HEK293 (cell line): ENCODE data around the gene PRICKLE3.

ENCODE experiments used
- CTCF ChIA-PET: fragments of 350-600 bp; formaldehyde crosslinking; extraction: SDS; loops from one replicate; lab custom pipeline; 2021; ENCODE audit warnings: antibody characterized with exemption; lab: Yijun Ruan, JAX
- POLR2A ChIA-PET: fragments of 300-600 bp; formaldehyde crosslinking; extraction: SDS; loops from one replicate; lab custom pipeline; 2020; ENCODE audit warnings: antibody characterized with exemption, inconsistent platforms; lab: Yijun Ruan, JAX
- H3K27ac ChIP-seq: fragments of 200-500 bp; sonication (Bioruptor generic); 2 replicates; pipeline ENCODE4 v1.5.1; 2014; ENCODE audit warnings: low read depth, low read length, control low read depth, inconsistent platforms; ENCODE audit errors: extremely low read depth
- H3K36me3 ChIP-seq, 2 experiments: fragments of 200-500 bp in 1 of 2; sonication (Bioruptor generic) in 1 of 2; 1 replicate in 1 of 2; 2 replicates in 1 of 2; pipeline ENCODE4 v1.5.1; 2014 to 2017; ENCODE audit warnings: inconsistent platforms in 2 of 2, low read length in 2 of 2; ENCODE audit not compliant: control insufficient read depth in 2 of 2, insufficient read depth in 1 of 2
- H3K4me1 ChIP-seq: fragments of 200-500 bp; sonication (Bioruptor generic); 2 replicates; pipeline ENCODE4 v1.5.1; 2014; ENCODE audit warnings: mild to moderate bottlenecking, low read length, inconsistent platforms; ENCODE audit not compliant: control insufficient read depth, insufficient read depth
- H3K4me3 ChIP-seq: 2 replicates; pipeline ENCODE4 v1.5.1; 2011; ENCODE audit warnings: low read depth, mild to moderate bottlenecking, control low read depth, low read length, moderate library complexity
- H3K9me3 ChIP-seq: fragments of 200-500 bp; sonication (Bioruptor generic); 2 replicates; pipeline ENCODE4 v1.5.1; 2014; ENCODE audit warnings: low read depth, low read length, inconsistent platforms; ENCODE audit not compliant: control insufficient read depth, insufficient read depth
- HIC1 ChIP-seq: fragments of 450-650 bp; formaldehyde crosslinking; IDR thresholded peaks from 2 replicates; pipeline ENCODE4 v1.5.1; 2016; ENCODE audit warnings: missing biosample characterization, missing genetic modification characterization
- IKZF3 ChIP-seq: fragments of 450-650 bp; IDR thresholded peaks from 2 replicates; pipeline ENCODE4 v1.5.0; 2018; ENCODE audit warnings: missing biosample characterization, mild to moderate bottlenecking, missing genetic modification characterization, moderate library complexity
- OVOL3 ChIP-seq: fragments of 450-650 bp; formaldehyde crosslinking; IDR thresholded peaks from 2 replicates; pipeline ENCODE4 v1.5.1; 2016; ENCODE audit warnings: missing biosample characterization, missing genetic modification characterization
- PATZ1 ChIP-seq: fragments of 450-650 bp; formaldehyde crosslinking; IDR thresholded peaks from 2 replicates; pipeline ENCODE4 v1.5.1; 2016; ENCODE audit warnings: missing biosample characterization, missing genetic modification characterization
- PRDM2 ChIP-seq: fragments of 450-650 bp; formaldehyde crosslinking; IDR thresholded peaks from 2 replicates; pipeline ENCODE4 v1.5.1; 2016; ENCODE audit warnings: missing biosample characterization, missing genetic modification characterization, borderline replicate concordance
- SP3 ChIP-seq: fragments of 450-650 bp; formaldehyde crosslinking; IDR thresholded peaks from 2 replicates; pipeline ENCODE4 v1.5.1; 2016; ENCODE audit warnings: missing biosample characterization, missing genetic modification characterization
- ZBTB17 ChIP-seq: fragments of 450-650 bp; formaldehyde crosslinking; IDR thresholded peaks from 2 replicates; pipeline ENCODE4 v1.5.1; 2016; ENCODE audit warnings: missing biosample characterization, missing genetic modification characterization
- ZBTB8A ChIP-seq: fragments of 450-650 bp; formaldehyde crosslinking; IDR thresholded peaks from 2 replicates; pipeline ENCODE4 v1.5.1; 2016; ENCODE audit warnings: missing biosample characterization, missing genetic modification characterization
- ZIC2 ChIP-seq: fragments of 450-650 bp; formaldehyde crosslinking; IDR thresholded peaks from 2 replicates; pipeline ENCODE4 v1.5.1; 2016; ENCODE audit warnings: missing biosample characterization, missing genetic modification characterization
- ZNF18 ChIP-seq: fragments of 450-650 bp; formaldehyde crosslinking; IDR thresholded peaks from 2 replicates; pipeline ENCODE4 v1.5.1; 2016; ENCODE audit warnings: missing biosample characterization, missing genetic modification characterization
- ZNF214 ChIP-seq: fragments of 450-650 bp; formaldehyde crosslinking; IDR thresholded peaks from 2 replicates; pipeline ENCODE4 v1.5.1; 2017; ENCODE audit warnings: missing biosample characterization, mild to moderate bottlenecking, missing genetic modification characterization, borderline replicate concordance
- ZNF280D ChIP-seq: fragments of 450-650 bp; formaldehyde crosslinking; IDR thresholded peaks from 2 replicates; pipeline ENCODE4 v1.5.1; 2016; ENCODE audit warnings: missing biosample characterization, missing genetic modification characterization
- ZNF335 ChIP-seq: fragments of 450-650 bp; formaldehyde crosslinking; conservative IDR thresholded peaks from 2 replicates; pipeline ENCODE4 v1.5.1; 2016; ENCODE audit warnings: missing biosample characterization, missing genetic modification characterization
- ZNF433 ChIP-seq: fragments of 450-650 bp; formaldehyde crosslinking; IDR thresholded peaks from 2 replicates; pipeline ENCODE4 v1.5.1; 2016; ENCODE audit warnings: missing biosample characterization, missing genetic modification characterization, low read depth
- ZNF785 ChIP-seq: fragments of 450-650 bp; formaldehyde crosslinking; IDR thresholded peaks from 2 replicates; pipeline ENCODE4 v1.5.1; 2016; ENCODE audit warnings: missing biosample characterization, missing genetic modification characterization
- ZNF791 ChIP-seq: fragments of 450-650 bp; formaldehyde crosslinking; IDR thresholded peaks from 2 replicates; pipeline ENCODE4 v1.5.1; 2016; ENCODE audit warnings: missing biosample characterization, missing genetic modification characterization

Gene PRICKLE3

DNA sequence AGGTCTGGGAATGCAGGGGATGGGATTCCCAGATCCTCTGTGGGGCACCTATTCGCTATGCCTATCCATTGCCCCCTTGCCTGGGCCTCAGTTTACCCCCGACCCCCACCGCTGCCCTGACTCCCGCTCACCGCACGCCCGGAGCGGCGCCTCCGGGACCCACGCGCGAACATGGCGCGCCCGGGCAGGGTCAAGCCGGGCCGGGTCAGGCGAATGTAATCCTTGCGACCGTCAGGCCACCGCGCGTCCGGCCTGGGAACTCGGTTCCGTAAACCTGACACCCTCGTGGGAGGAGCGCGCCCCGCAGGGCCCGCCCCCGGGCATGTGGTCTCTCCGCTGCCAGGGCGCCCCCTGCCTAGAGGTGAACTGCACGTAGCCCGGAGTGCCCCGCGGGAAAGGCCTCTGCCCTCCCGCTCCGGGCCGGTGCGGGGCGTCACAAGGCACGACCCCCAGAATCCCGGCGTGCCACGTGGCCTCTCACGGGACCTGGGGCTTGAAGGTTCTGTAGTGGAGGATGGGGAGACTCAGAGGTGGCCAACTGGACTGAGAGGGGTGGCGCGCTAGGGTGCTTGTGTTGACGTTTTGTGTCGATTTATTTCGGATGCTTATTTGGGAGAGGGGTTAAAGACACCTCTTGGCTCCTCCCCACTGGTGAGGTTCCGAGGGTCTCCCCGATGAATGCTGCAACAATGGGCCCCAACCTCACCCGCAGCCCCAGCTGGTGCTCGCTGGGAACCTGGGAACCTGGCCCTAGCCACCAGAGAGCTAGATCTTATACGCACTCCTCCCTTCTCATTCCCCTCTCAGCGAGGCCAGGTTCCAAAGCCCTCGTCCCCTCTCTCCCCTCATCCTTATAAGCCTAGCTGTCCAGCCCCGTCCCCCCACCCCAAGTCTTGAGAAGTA is at the start of gene PRICKLE3 (continued):
- TF ChIP-seq HIC1 (tag by site-specific recombination), result peak; percentile 94
- peak; percentile 89 for TF ChIP-seq PATZ1 (tag by site-specific recombination)
- peak; percentile 58 for TF ChIP-seq ZNF335
- TF ChIP-seq ZBTB8A (tag by site-specific recombination), result peak; percentile 91
- TF ChIP-seq ZBTB17 (tag by site-specific recombination), result peak; percentile 71
- TF ChIP-seq ZNF791, result no peak

DNA sequence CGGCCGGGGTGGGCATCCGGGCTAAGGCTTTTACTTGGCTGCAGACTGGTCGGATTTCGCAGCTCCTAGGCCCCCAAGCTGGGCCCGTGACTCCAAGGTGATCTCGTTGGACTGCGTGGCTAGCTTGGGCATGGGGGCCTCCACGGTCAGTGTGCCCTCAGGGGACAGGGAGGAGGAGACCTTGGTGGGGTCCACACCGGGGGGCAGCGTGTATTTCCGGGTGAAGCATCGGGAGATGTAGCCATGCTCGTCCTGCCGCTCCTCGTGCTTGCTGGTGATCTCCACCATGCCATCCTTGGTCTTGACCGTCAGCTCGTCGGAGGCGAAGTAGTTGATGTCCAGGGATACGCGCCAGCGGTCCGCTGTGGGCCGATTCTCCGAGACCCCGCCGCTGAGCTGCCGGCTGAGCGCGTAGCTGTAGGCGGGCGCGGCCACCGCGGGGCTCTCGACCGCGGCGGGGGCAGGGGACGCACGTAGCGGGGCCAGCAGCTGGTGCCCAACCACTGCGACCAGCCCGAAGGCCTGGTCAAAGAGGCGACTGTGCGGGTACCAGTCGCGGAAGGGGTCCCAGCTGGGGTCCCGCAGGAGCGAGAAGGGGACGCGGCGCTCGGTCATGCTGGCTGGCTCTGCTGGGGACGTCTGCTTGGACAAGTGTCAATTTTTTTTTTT is 47.8 kb upstream of the PRICKLE3 start:
- POLR2A ChIA-PET, result no interaction called here
- CTCF ChIA-PET, result interaction anchor here (0.7 kb wide), 1 partner anchor 948 kb away, joined by 3 read pairs; no protein-coding TSS in a partner anchor
- no peak overlapping the region for H3K27ac ChIP-seq
- TF ChIP-seq PRDM2 (tag by site-specific recombination) (no peak), ZNF785 (tag by site-specific recombination) (no peak)
- no peaks in the 10 kb centered on the region for H3K9me3 ChIP-seq
- no peaks in the 10 kb centered on the region for H3K4me1 ChIP-seq
- H3K36me3 ChIP-seq, result no peaks in the 10 kb centered on the region
- H3K4me3 ChIP-seq, result no peak overlapping the region

GRCh38 chrX:49233176-49233575 is 47.0 kb upstream of the PRICKLE3 start, which contains the start of gene CACNA1F:
CACNA1F (minus strand) TSS chrX:49233340; CDS start chrX:49233309, 31 bp downstream.
- ChIA-PET POLR2A (no interaction called here), CTCF (no interaction called here)
- no peaks in the 10 kb centered on the region for H3K36me3 ChIP-seq
- no peak within 1 kb of the TSS for H3K27ac ChIP-seq
- no peaks in the 10 kb centered on the region for H3K4me1 ChIP-seq
- H3K9me3 ChIP-seq, result no peaks in the 10 kb centered on the region
- H3K4me3 ChIP-seq, result no peak within 1 kb of the TSS
- TF ChIP-seq ZNF280D (tag by site-specific recombination) (no peak), ZNF214 (no peak), OVOL3 (tag by site-specific recombination) (no peak), IKZF3 (tag by site-specific recombination) (no peak), SP3 (no peak), ZIC2 (tag by site-specific recombination) (no peak), ZNF433 (tag by site-specific recombination) (no peak), ZNF18 (tag by site-specific recombination) (no peak)
